Stimulated activated CD4-positive, alpha-beta T cell treated with anti-CD3 and anti-CD28 coated beads, Interleukin-1b, Interleukin-23, amount 100 ng/mL, for 48 hours (primary cell): ENCODE data around the gene MEA1.

Experiments used
- DNase-seq: peaks from one replicate; pipeline ENCODE4 v3.0.0-alpha.2; 2020

Gene MEA1

GRCh38 chr6:43037706-43038105 lies 24.0 kb upstream of the MEA1 start:
- no peak for DNase-seq

DNA sequence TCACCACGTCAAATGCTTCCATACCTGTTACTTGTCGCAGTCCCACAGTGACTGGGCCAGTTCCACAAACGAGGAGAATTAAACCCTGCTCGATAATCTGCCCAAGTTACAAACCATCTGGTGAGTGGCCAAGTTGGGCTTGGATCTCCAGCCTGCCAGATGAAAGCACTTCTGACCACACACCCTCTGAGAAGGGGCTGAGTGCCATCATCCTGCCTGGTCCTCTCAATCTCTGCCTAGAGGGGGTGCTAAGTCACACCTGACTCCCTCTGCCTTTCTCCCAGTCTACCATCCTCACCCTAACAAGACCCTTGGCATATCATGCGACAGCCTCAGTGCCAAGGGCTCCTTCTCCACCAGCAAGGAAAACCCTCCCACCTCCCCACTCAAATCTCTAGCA lies 23.5 kb upstream of the MEA1 start:
- no peak for DNase-seq

GRCh38 chr6:43036712-43037111 lies 23.0 kb upstream of the MEA1 start:
- no peak for DNase-seq

DNA sequence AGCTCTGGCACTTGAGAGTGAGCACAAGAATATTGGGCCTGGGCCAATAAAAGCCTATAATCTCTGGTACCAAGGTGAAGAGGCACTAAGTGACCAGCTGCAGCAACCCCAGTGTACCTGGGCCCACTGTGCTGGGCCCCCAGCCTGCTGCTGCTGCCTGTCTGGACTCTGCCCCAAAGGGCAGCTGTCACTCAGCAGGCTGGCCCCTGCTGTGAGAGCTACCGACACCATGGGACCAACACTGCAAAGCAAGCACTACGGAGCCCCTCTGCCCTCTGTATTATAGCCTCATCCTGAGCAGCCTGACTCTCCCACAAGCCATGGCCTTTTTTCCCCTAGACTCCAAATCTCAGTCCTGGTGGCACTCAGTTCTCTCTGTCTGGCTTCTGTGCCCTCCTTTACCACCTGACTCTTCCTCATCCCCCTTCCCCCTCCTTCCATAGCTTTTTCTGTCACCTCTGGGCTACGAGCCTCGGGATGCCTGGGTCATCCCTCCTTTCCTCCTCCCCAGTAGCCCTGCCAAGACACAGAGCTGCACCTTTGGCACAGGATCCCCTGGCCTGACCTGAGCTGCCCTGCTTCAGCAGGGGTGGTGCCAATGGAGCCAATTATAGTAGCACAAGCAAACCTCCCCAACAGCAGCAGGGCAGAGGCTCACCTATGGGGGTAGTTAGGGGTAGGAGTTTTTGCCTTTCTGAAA lies 21.9 kb upstream of the MEA1 start:
- DNase-seq: no peak

GRCh38 chr6:43034190-43034525 lies 20.4 kb upstream of the MEA1 start:
- DNase-seq: no peak

DNA sequence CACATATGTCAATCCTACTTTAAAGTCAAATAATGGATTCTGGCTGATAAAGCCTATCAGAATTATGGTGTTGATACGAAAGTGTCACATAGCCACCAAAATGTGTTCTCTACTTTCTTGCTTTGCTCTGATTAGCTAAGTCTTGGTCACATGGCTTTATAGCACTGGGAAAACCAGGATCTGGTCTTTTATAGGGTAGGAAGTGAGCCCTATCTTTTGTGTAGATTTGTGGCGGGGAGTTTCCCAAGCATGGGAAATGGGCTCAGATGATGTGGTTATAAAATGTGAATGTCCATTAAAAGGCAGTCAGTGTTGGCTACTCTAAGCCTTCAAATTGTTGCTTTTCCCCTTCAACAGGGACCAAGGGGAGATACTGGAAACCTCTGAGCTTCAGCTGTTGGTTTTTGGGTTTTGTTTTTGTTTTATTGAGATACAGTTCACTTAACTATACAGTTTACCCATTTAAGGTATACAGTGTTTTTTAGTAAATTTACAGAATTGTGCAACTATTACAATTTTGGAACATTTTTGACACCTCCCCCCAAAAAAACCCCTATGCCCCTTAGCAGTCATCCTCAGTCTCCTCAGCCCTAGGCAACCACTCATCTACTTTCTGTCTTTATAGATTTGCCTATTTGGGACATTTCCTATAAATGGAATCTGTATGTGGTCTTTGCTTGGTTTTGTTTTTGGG lies 19.9 kb upstream of the MEA1 start:
- no peak for DNase-seq

- no peak for DNase-seq
Observed at GRCh38 chr6:43032326-43032725, 18.6 kb upstream of the MEA1 start.

DNA sequence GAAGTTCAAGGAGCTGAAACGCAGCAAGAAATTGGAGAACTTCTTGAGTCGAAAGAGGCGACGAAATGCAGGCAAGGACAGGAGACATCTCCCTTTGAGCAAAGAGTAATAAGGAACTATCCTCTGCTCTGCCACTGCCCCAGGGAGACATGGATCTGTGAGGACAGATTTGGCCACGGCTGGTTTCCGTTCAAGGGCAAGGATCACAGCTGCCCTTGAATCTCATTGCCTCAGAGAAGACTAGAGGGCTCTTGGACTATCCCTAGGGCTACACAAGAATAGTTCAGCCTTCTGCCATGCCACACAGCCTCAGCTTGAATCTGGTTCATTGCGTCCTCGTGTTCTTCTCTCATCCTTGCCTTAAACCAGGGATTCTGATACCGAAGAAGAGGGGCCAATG lies 15.4 kb upstream of the MEA1 start:
- no peak for DNase-seq

DNA sequence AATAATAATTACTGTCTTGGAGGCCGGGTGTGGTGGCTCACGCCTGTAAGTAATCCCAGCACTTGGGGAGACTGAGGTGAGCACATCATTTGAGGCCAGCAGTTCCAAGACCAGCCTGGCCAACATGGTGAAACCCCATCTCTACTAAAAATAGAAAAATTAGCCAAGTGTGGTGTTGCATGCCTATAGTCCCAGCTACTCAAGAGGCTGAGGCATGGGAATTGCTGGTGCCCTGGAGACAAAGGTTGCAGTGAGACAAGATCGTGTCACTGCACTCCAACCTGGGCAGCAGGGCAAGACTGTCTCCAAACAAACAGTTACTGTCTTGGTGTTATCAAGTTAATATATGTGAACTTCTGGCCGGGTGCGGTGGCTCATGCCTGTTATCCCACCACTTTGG lies 12.6 kb upstream of the MEA1 start:
- no peak for DNase-seq

GRCh38 chr6:43024436-43024835 lies 10.7 kb upstream of the MEA1 start:
- DNase-seq: no peak

DNA sequence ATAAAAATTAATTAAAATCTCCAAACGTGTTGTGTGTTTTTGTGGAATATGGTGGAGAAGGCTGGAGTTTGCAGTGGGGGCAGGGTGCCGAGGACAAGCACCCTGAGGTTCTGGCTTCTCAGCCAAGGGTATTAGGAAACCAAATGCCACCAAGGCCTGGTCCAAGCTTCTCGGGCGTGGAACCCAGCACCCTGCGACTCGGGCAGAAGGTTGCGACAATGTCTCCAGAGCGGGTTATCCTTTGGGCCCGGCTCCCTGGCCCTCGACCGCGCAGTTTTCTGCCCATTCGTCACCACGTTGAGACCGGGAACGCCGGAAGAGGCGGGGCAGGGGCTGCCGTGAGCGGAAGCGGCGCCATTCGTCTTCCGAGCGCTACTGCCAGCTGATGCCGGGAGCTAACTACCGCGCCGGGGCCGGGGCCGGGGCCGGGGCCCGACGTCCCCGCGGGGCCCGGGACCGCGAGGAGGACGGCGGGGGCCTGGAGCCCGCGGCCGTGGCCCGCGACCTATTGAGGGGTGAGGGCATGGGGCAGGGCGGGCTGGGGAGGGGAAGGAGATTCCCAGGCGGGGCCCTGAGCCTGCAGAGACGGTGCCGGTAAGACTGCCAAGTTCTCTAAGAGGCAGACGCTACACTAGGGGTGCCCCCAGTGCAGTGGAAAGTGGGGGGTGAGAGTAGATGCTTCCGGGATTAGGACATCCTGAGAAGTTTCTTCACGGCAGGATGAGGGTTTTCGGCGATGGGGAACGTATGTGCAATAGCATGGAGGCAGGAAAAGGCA lies 7.7 kb upstream of the MEA1 start, which contains the start of gene RRP36:
Gene RRP36 (plus strand): TSS at position 354 of the 778 bp plus-strand sequence. CDS start 32 bp downstream, at position 386.
- peak; percentile 65 for DNase-seq

DNA sequence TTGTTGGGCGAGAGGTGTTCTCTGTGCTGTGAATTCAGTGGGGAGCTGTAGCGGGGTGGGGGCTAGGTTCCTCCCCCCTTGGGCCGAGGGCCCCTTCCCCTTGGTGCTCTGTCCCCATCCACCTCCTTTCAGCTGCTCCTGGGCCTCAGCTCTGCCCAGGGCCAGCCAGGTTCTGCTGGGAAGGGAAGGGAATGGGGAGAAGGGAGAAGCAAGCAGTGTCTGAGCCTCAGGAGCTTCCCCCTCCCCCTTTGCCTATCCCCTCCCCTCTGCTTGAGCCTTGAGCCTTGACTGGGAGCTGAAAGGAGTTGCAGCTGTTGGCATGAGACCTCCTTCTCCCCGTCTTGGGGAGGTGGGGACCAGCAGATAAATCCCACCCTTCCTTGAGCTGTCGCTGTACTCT lies 7.1 kb upstream of the MEA1 start:
- DNase-seq: no peak

GRCh38 chr6:43020052-43020705 lies 6.4 kb upstream of the MEA1 start:
- no peak for DNase-seq

- DNase-seq: no peak
Observed at GRCh38 chr6:43019152-43019551, 5.4 kb upstream of the MEA1 start.

DNA sequence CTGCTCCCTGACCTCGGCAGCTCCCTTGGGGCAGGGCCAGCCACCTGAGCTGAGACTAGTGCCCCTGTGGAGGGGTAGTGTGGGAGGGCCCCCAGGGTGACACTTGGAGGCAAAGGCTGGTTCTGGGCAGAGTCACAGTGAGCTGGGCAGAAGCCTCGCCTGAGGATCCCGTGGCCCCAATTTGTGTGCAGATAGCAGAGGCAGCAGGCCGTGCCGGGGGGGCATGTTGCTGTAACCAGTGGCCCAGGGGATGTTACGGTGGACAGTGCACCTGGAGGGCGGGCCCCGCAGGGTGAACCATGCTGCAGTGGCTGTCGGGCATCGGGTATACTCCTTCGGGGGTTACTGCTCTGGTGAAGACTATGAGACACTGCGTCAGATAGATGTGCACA lies 3.2 kb upstream of the MEA1 start:
- DNase-seq: no peak

GRCh38 chr6:43016176-43016942 lies 2.6 kb upstream of the MEA1 start:
- DNase-seq: no peak

- DNase-seq: no peak
Observed at GRCh38 chr6:43014434-43014909, 726 bp upstream of the MEA1 start.

DNA sequence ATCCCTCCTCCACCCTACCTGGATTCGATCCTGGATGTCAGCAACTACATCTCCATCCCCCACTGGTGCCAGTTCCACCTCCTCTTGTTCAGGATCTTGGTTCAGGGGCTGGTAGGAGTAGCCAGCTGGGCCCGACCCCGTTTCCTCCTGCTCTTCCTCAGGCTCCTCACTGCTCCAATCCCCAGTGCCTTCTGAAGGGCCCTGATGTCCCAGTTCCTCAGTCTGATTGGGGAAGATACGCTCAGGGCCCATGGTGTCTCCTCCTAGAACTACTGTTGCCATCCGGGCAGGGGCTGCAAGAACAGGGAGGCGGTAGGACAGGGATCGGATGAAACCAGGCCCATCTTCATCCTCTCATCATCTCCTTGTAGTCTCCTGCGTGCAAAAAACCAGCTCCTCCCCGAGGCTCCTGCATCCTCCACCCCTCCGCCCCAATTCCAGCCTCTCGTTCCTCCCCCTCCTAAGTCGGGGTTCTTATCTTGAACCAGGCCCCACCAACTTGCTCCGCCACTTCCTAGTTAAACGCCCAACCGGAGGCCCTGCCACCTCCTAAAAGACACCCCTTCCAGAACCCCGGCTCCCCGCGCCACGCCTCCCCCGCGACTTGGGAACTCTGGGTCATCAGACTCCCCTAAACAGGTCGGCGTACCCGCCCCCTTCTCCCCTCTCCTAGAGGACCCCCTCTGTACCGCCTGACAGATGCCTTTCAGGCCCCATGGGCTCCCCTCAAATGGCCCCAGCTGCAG lies 476 bp downstream of the MEA1 start:
- no peak for DNase-seq

DNA sequence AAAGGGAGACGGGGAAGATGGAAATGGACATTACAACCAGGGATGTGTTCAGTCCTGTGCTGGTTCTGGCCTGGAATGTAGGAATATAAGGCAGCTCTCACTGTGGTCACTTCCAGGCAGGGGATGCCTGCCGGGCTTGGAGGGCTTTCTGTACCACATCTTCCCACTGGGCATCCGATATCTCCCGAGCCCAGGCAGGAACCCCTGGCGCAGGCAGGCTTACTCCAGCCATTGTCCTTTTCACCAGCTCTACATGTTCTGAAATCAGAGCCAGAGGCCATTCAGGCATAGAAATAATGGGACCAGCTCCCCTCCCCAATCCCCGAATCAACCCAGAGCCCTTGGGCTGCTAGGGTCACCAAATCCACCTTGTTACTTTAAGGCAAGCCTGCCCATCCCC lies 1.4 kb downstream of the MEA1 start:
- DNase-seq: no peak

- no peak for DNase-seq
Observed at GRCh38 chr6:43011207-43011606, 2.5 kb downstream of the MEA1 start.

- peak; percentile 30 for DNase-seq
Observed at GRCh38 chr6:43009124-43009523, 4.6 kb downstream of the MEA1 start.

DNA sequence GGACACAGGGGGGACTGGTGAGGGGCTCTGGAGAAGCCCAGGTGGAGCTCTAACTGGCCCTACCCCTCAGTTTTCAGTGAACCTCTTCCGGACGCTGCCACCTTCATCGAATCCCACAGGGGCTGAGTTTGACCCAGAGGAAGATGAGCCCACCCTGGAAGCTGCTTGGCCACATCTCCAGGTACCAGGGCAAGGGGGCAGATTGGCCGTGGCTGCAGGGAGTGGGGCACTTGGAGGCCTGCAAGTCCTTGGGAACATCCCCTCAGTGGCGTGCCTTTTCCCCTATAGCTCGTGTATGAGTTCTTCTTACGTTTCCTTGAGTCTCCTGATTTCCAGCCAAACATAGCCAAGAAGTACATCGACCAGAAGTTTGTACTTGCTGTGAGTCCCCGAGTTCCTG lies 6.6 kb downstream of the MEA1 start:
- no peak for DNase-seq
